ENCODE results near the gene CTDSP1.

The CTDSP1 gene
- 104 to 184 reads per million in 2 donors for total RNA-seq

- DNase-seq = peak; percentile 92
Observed at GRCh38 chr2:218399391-218400166, at the start of gene CTDSP1. CTDSP1 (plus strand) TSS chr2:218399868; CDS start chr2:218400091, 223 bp downstream.

GRCh38 chr2:218354045-218354444, 45.6 kb upstream of the CTDSP1 start:
- DNase-seq = no peak

GRCh38 chr2:218354850-218355443, 44.7 kb upstream of the CTDSP1 start:
- no peak for DNase-seq

GRCh38 chr2:218357236-218358177, 42.2 kb upstream of the CTDSP1 start:
- no peak for DNase-seq

- DNase-seq = no peak
Observed at GRCh38 chr2:218360453-218360852, 39.2 kb upstream of the CTDSP1 start.

GRCh38 chr2:218362606-218363005, 37.1 kb upstream of the CTDSP1 start:
- DNase-seq = no peak

- DNase-seq = no peak
Observed at GRCh38 chr2:218363736-218364135, 35.9 kb upstream of the CTDSP1 start.

GRCh38 chr2:218364196-218364595, 35.5 kb upstream of the CTDSP1 start:
- no peak for DNase-seq

GRCh38 chr2:218366621-218367414, 32.9 kb upstream of the CTDSP1 start:
- DNase-seq = no peak

GRCh38 chr2:218367415-218368149, 32.1 kb upstream of the CTDSP1 start:
- DNase-seq = peak; percentile 65

GRCh38 chr2:218368150-218368528, 31.5 kb upstream of the CTDSP1 start:
- DNase-seq = no peak

GRCh38 chr2:218368621-218369153, 31.0 kb upstream of the CTDSP1 start:
- no peak for DNase-seq

- no peak for DNase-seq
Observed at GRCh38 chr2:218369330-218369729, 30.3 kb upstream of the CTDSP1 start.

GRCh38 chr2:218370410-218371063, 29.1 kb upstream of the CTDSP1 start:
- DNase-seq = no peak

- no peak for DNase-seq
Observed at GRCh38 chr2:218371983-218372350, 27.7 kb upstream of the CTDSP1 start.

GRCh38 chr2:218374795-218375194, 24.9 kb upstream of the CTDSP1 start:
- DNase-seq = no peak

- DNase-seq = no peak
Observed at GRCh38 chr2:218375212-218375611, 24.5 kb upstream of the CTDSP1 start.

- no peak for DNase-seq
Observed at GRCh38 chr2:218378053-218378452, 21.6 kb upstream of the CTDSP1 start.

GRCh38 chr2:218381916-218382366, 17.7 kb upstream of the CTDSP1 start, which contains the start of gene SLC11A1:
SLC11A1 (plus strand) TSS chr2:218382273; CDS start chr2:218382369, 96 bp downstream.
- DNase-seq = no peak

- DNase-seq = no peak
Observed at GRCh38 chr2:218382785-218383184, 16.9 kb upstream of the CTDSP1 start.

Measured in T-helper 9 cell (primary cell).